ENCODE data around the gene HOXD1.

DNA sequence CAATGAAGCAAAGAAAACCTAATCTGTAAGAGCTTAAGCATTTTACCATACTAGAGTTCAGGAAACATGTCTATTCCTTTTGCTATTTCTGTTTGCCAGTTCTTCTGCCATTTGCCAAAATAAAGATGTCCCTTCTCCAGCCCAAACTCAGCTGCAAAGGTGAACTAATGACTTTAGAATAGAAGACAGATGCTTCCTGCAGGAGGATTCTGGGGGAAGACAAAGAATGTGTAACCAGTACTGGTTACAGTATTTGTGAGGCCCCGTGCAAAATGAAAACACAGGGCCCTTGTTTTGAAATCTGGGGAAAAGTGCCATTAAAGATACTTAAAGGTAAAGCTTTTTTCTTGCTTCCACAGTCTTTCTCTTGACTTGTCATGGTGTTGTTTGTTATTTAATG lies 46.5 kb downstream of the HOXD1 start:
- TF ChIP-seq POLR2AphosphoS5 (IDR thresholded peaks at IDR 0.05; ENCODE audit: borderline replicate concordance, low read depth, low read length) = no peak
- no peak for TF ChIP-seq EZH2 (IDR thresholded peaks at IDR 0.05)

Measured in SK-N-MC (cell line).